Colonic mucosa (tissue), 4 donors: ENCODE results near the gene ZNHIT6. TPM values are rescaled to one million over a fixed set of nuclear protein-coding genes. Genes with fewer than 3 reads are reported as not detected.
A peak's percentile ranks its signal among the peaks of the same experiment; 100 is the strongest.

ENCODE experiments used
- DNase-seq: peaks from one replicate; pipeline ENCODE4 v3.0.0-alpha.2; 2020
- H3K27ac ChIP-seq: fragments of 200-600 bp; one replicate; pipeline ENCODE4 v1.8.0; 2021
- H3K27me3 ChIP-seq: fragments of 200-600 bp; one replicate; pipeline ENCODE4 v1.8.0; 2021
- H3K36me3 ChIP-seq: fragments of 200-600 bp; one replicate; pipeline ENCODE4 v1.8.0; 2021
- H3K4me1 ChIP-seq: fragments of 200-600 bp; one replicate; pipeline ENCODE4 v1.8.0; 2021; ENCODE audit warnings: mild to moderate bottlenecking
- H3K4me3 ChIP-seq: fragments of 200-600 bp; one replicate; pipeline ENCODE4 v1.8.0; 2021
- H3K9ac ChIP-seq, 2 donors: one replicate each; pipeline ENCODE4 v1.7.0; 2013; ENCODE audit warnings: control low read depth in 2 of 2, low read depth in 2 of 2, low read length in 2 of 2
- H3K9me3 ChIP-seq: fragments of 200-600 bp; one replicate; pipeline ENCODE4 v1.8.0; 2021
- CTCF ChIP-seq: fragments of 200-600 bp; IDR thresholded peaks from one replicate; pipeline ENCODE4 v1.8.0; 2022; ENCODE audit warnings: antibody characterized with exemption, mild to moderate bottlenecking
- intact Hi-C: fragments of 100-400 bp; cut with DNase I; formaldehyde crosslinking; loops from one replicate; pipeline ENCODE4 v1.14.1; 2022
- total RNA-seq, 2 donors: library from RNA; stranded (reverse); fragmentation: NEBNext Ultra II Directional in 1 of 2; extraction: Animal tissue kit (Norgen Biotek cat#: 25700) in 1 of 2; gene quantifications; one replicate each; pipeline ENCODE4 v1.2.1, GENCODE V29; 2021
- donor health status: healthy.
- donor health status: DM: no; HTN: no; CAD: no.
- donor health status: DM: no; HTN: no; CAD: no.

Gene ZNHIT6
- total RNA-seq, 2 donors from 2014 or later: 10.0 to 10.9 TPM

GRCh38 chr1:85617633-85618100, 90.6 kb downstream of the ZNHIT6 start:
- no peaks in the 10 kb centered on the region for H3K9me3 ChIP-seq
- no peak for DNase-seq
- no peaks in the 10 kb centered on the region for H3K4me1 ChIP-seq
- H3K27ac ChIP-seq: no peak overlapping the region
- H3K9ac ChIP-seq: no peak overlapping the region
- intact Hi-C loops: no loop called here
- H3K4me3 ChIP-seq: no peak overlapping the region
- H3K36me3 ChIP-seq: no peaks in the 10 kb centered on the region
- H3K27me3 ChIP-seq: no peaks in the 10 kb centered on the region
- TF ChIP-seq CTCF: no peak

GRCh38 chr1:85616736-85617135, 91.5 kb downstream of the ZNHIT6 start:
- no peak overlapping the region for H3K27ac ChIP-seq
- no peaks in the 10 kb centered on the region for H3K36me3 ChIP-seq
- intact Hi-C loops: no loop called here
- no peaks in the 10 kb centered on the region for H3K27me3 ChIP-seq
- no peak overlapping the region for H3K4me3 ChIP-seq
- H3K9me3 ChIP-seq: no peaks in the 10 kb centered on the region
- no peaks in the 10 kb centered on the region for H3K4me1 ChIP-seq
- no peak overlapping the region for H3K9ac ChIP-seq
- no peak for TF ChIP-seq CTCF
- DNase-seq: no peak

GRCh38 chr1:85616364-85616705, 91.9 kb downstream of the ZNHIT6 start:
- Histone ChIP-seq H3K27ac (no peak overlapping the region), H3K9me3 (no peaks in the 10 kb centered on the region), H3K4me3 (no peak overlapping the region), H3K4me1 (no peaks in the 10 kb centered on the region), H3K27me3 (no peaks in the 10 kb centered on the region), H3K36me3 (no peaks in the 10 kb centered on the region), H3K9ac (no peak overlapping the region)
- DNase-seq: no peak
- no peak for TF ChIP-seq CTCF
- intact Hi-C loops: no loop called here

GRCh38 chr1:85615586-85616363, 92.5 kb downstream of the ZNHIT6 start:
- intact Hi-C loops: no loop called here
- Histone ChIP-seq H3K27me3 (no peaks in the 10 kb centered on the region), H3K9me3 (no peaks in the 10 kb centered on the region), H3K4me1 (no peaks in the 10 kb centered on the region), H3K27ac (no peak overlapping the region), H3K9ac (no peak overlapping the region), H3K4me3 (no peak overlapping the region), H3K36me3 (no peaks in the 10 kb centered on the region)
- no peak for TF ChIP-seq CTCF
- DNase-seq: no peak

GRCh38 chr1:85612704-85613361, 95.4 kb downstream of the ZNHIT6 start:
- Histone ChIP-seq H3K4me3 (no peak overlapping the region), H3K9me3 (no peaks in the 10 kb centered on the region), H3K4me1 (no peaks in the 10 kb centered on the region), H3K9ac (no peak overlapping the region), H3K27me3 (no peaks in the 10 kb centered on the region), H3K36me3 (no peaks in the 10 kb centered on the region), H3K27ac (no peak overlapping the region)
- peak; percentile 53 for TF ChIP-seq CTCF
- intact Hi-C loops: loop anchor here (5.0 kb wide), 1 partner anchor 79 kb away; no protein-coding TSS in a partner anchor
- DNase-seq: no peak
